HepG2 (cell line): ENCODE measurements around the gene FXR2. TPM values are rescaled to one million over a fixed set of nuclear protein-coding genes. Genes with fewer than 3 reads are reported as not detected.

ENCODE experiments used
- ATRX ChIP-seq: sonication (generic); formaldehyde crosslinking; IDR thresholded peaks from 2 replicates; pipeline ENCODE4 v1.4.0; 2020; ENCODE audit warnings: missing genetic modification reagents, borderline replicate concordance
- IRF1 ChIP-seq: sonication (generic); formaldehyde crosslinking; IDR thresholded peaks from 2 replicates; pipeline ENCODE4 v1.4.0; 2020; ENCODE audit warnings: low read depth, mild to moderate bottlenecking, missing genetic modification reagents
- KAT2B ChIP-seq: fragments of 150-350 bp; IDR thresholded peaks from 2 replicates; pipeline ENCODE4 v1.6.1; 2014; ENCODE audit warnings: low read depth, low read length, borderline replicate concordance
- MTERF4 ChIP-seq: sonication (generic); formaldehyde crosslinking; IDR thresholded peaks from 2 replicates; pipeline ENCODE4 v1.8.0; 2023; ENCODE audit warnings: mild to moderate bottlenecking, missing genetic modification reagents
- POLR2AphosphoS2 ChIP-seq: IDR thresholded peaks from 2 replicates; pipeline ENCODE4 v1.6.1; 2011; ENCODE audit warnings: low read depth, low read length, improper control_type of control experiment
- PRDM4 ChIP-seq: sonication (generic); formaldehyde crosslinking; IDR thresholded peaks from 2 replicates; pipeline ENCODE4 v1.9.0; 2021; ENCODE audit warnings: missing genetic modification reagents, borderline replicate concordance
- PREB ChIP-seq: sonication (generic); formaldehyde crosslinking; IDR thresholded peaks from 2 replicates; pipeline ENCODE4 v1.4.0; 2020; ENCODE audit warnings: missing genetic modification reagents
- RARA ChIP-seq: IDR thresholded peaks from 2 replicates; pipeline ENCODE4 v1.6.1; 2016; ENCODE audit warnings: missing genetic modification reagents, missing compliant biosample characterization
- RNF2 ChIP-seq: fragments of 450-650 bp; conservative IDR thresholded peaks from 2 replicates; pipeline ENCODE4 v1.6.1; 2016; ENCODE audit warnings: low read depth
- SKIL ChIP-seq: sonication (generic); formaldehyde crosslinking; IDR thresholded peaks from 2 replicates; pipeline ENCODE4 v1.8.0; 2022; ENCODE audit warnings: missing genetic modification reagents, mild to moderate bottlenecking, moderate library complexity, borderline replicate concordance
- SNAI1 ChIP-seq: sonication (generic); formaldehyde crosslinking; IDR thresholded peaks from 2 replicates; pipeline ENCODE4 v1.5.0; 2020; ENCODE audit warnings: mild to moderate bottlenecking, missing genetic modification reagents, borderline replicate concordance
- SP140L ChIP-seq: sonication (generic); formaldehyde crosslinking; IDR thresholded peaks from 2 replicates; pipeline ENCODE4 v1.4.0; 2020; ENCODE audit warnings: missing genetic modification reagents, borderline replicate concordance
- ZBTB7A ChIP-seq: sonication (generic); formaldehyde crosslinking; IDR thresholded peaks from 2 replicates; pipeline ENCODE4 v1.8.0; 2022; ENCODE audit warnings: mild to moderate bottlenecking, missing genetic modification reagents
- ZNF251 ChIP-seq: sonication (generic); formaldehyde crosslinking; IDR thresholded peaks from 2 replicates; pipeline ENCODE4 v1.9.0; 2021; ENCODE audit warnings: mild to moderate bottlenecking, missing genetic modification reagents
- ZNF414 ChIP-seq: sonication (generic); formaldehyde crosslinking; IDR thresholded peaks from 2 replicates; pipeline ENCODE4 v1.5.0; 2020; ENCODE audit warnings: missing genetic modification reagents
- ZNF780A ChIP-seq: sonication (generic); formaldehyde crosslinking; IDR thresholded peaks from 2 replicates; pipeline ENCODE4 v1.8.0; 2022; ENCODE audit warnings: mild to moderate bottlenecking, missing genetic modification reagents, moderate library complexity
- polyA plus RNA-seq, 8 experiments: library from polyadenylated mRNA; depleted of rRNA in 3 of 8; stranded (reverse) in 7 of 8; unstranded in 1 of 8; fragments of >200 nt; fragmentation: Illumina TruSeq in 4 of 8; extraction: Trizol in 4 of 8; gene quantifications; 2 replicates each; pipeline versions ENCODE4 v1.2.1 to v1.2.3, GENCODE V29; 2011 to 2016; ENCODE audit warnings: low read depth in 4 of 8, missing spikeins in 1 of 8, mixed read lengths in 1 of 8; ENCODE audit not compliant: insufficient read depth in 1 of 8
- total RNA-seq, 5 experiments: library from RNA; depleted of rRNA; stranded (reverse); fragments of >200 nt; fragmentation: Illumina TruSeq; extraction: Trizol; gene quantifications; 2 replicates each; pipeline ENCODE4 v1.2.3, GENCODE V29; 2016; ENCODE audit warnings: low read depth in 1 of 5

Gene FXR2
- total and polyA plus RNA-seq, 2 of the 13 experiments (the other 11 are each of a cell fraction or from before 2014, with no cell fraction given), result 20.9 to 24.4 TPM

GRCh38 chr17:7561589-7562207 is 53.0 kb downstream of the FXR2 start, which contains the start of gene SENP3 (continued):
- TF ChIP-seq ZNF414 (CRISPR knock-in tag) (no peak), PREB (CRISPR knock-in tag) (no peak), RARA (CRISPR knock-in tag) (no peak), SNAI1 (CRISPR knock-in tag) (0 out of 2 replicates have a peak, but pooled peaks have one; percentile 56), MTERF4 (CRISPR knock-in tag) (no peak), POLR2AphosphoS2 (no peak), ATRX (no peak), RNF2 (no peak; the same call in 1 of the 2 replicates), SP140L (no peak), KAT2B (no peak), PRDM4 (CRISPR knock-in tag) (no peak), ZNF780A (CRISPR knock-in tag) (no peak), IRF1 (CRISPR knock-in tag) (0 out of 2 replicates have a peak, but pooled peaks have one; percentile 66), SKIL (CRISPR knock-in tag) (0 out of 2 replicates have a peak, but pooled peaks have one; percentile 19), ZBTB7A (CRISPR knock-in tag) (no peak), ZNF251 (CRISPR knock-in tag) (no peak)
